Skeletal muscle satellite cell (primary cell): Measurements from ENCODE around the gene C3.
"Not testable (repeated sequence)": the region's sequence is repeated elsewhere in the genome, so short reads cannot be mapped to it uniquely, and the experiment has no call there.

Experiments used
- H3K27me3 ChIP-seq: 2 replicates; pipeline ENCODE4 v1.7.0; 2013; ENCODE audit warnings: low read length; ENCODE audit not compliant: control insufficient read depth, insufficient read depth
- H3K36me3 ChIP-seq: 2 replicates; pipeline ENCODE4 v1.7.0; 2013; ENCODE audit warnings: mild to moderate bottlenecking, control low read depth, low read length; ENCODE audit not compliant: insufficient read depth
- H3K4me1 ChIP-seq: 2 replicates; pipeline ENCODE4 v1.7.0; 2013; ENCODE audit warnings: low read length; ENCODE audit not compliant: control insufficient read depth, insufficient read depth
- H3K4me2 ChIP-seq: 2 replicates; pipeline ENCODE4 v1.7.0; 2013; ENCODE audit warnings: mild to moderate bottlenecking, low read length
- H3K4me3 ChIP-seq: 2 replicates; pipeline ENCODE4 v1.7.0; 2013; ENCODE audit warnings: low read length
- H3K9ac ChIP-seq: 2 replicates; pipeline ENCODE4 v1.7.0; 2013; ENCODE audit warnings: mild to moderate bottlenecking, low read depth, low read length, moderate library complexity
- H3K9me3 ChIP-seq: replicated peaks from 2 replicates; pipeline ENCODE4 v1.7.0; 2013; ENCODE audit warnings: mild to moderate bottlenecking, control low read depth, low read length

The C3 gene

DNA sequence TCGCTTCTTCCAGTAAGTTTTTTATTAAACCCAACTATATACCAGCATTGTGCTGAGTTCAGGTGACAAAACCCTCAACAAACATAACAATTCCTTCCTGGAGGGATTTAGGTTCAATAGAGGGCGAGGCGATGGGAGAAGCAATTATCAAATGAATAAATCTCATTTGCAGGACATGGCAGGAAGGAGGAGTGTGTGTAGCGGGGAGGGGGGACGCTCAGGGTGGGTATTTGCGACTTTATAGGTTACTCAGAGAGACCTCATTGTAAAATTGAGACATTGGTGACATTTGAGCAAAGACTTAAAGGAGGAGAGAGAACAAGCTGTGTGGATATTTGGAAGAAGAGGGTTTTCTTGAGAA, 3.9 kb downstream of the C3 start:
- H3K4me3 ChIP-seq: no peak overlapping the region
- no peaks in the 10 kb centered on the region for H3K4me1 ChIP-seq
- no peak overlapping the region for H3K4me2 ChIP-seq
- H3K36me3 ChIP-seq: no peaks in the 10 kb centered on the region
- H3K27me3 ChIP-seq: peaks cover 9% of the 10 kb centered on the region
- H3K9me3 ChIP-seq: no peaks in the 10 kb centered on the region
- H3K9ac ChIP-seq: no peak overlapping the region

GRCh38 chr19:6714749-6715555, 5.5 kb downstream of the C3 start:
- peaks cover 3% of the 10 kb centered on the region for H3K27me3 ChIP-seq
- H3K4me2 ChIP-seq: no peak overlapping the region
- H3K36me3 ChIP-seq: no peaks in the 10 kb centered on the region

DNA sequence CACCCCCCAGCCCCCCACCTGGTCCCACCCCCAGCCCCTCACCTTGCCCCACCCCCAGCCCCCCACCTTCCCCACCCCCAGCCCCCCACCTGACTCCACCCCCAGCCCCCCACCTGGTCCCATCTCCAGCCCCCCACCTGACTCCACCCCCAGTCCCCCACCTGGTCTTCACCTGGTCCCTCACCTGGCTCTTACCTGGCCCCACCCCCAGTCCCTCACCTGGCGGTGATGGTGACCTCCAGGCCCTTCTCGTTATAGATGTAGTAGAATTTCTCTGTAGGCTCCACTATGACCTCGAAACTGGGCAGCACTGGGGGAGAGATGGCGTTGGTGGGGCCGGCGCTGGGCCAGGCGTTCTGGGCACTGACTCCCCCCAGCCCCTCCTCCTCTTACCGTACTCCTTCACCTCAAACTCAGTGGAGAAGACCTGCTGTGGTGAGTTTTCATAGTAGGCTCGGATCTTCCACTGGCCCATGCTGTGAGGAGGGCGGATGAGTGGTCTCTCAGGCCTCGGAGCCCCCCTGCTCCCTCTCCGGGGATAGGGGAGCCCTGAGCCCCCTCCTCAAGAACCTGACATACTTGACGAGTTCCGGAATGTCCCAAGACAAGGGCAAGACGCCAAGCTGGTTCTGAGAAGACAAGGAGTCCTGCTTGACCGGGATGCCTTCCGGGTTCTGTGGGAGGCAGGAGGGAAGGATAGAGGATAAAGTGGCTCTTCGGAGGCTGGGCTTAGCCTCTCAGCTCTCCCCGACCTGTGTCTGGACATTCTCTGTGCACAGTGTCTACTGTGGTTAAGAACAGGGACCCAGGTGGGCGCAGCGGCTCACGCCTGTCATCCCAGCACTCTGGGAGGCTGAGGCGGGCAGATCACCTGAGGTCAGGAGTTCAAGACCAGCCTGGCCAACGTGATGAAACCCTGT, 6.4 kb downstream of the C3 start:
- no peaks in the 10 kb centered on the region for H3K9me3 ChIP-seq
- no peak overlapping the region for H3K4me2 ChIP-seq
- no peak overlapping the region for H3K4me3 ChIP-seq
- H3K27me3 ChIP-seq: no peaks in the 10 kb centered on the region
- no peaks in the 10 kb centered on the region for H3K4me1 ChIP-seq
- H3K36me3 ChIP-seq: no peaks in the 10 kb centered on the region
- no peak overlapping the region for H3K9ac ChIP-seq

More at GRCh38 chr19:6714749-6715555, 5.5 kb downstream of the C3 start:
- no peaks in the 10 kb centered on the region for H3K9me3 ChIP-seq
- H3K9ac ChIP-seq: no peak overlapping the region
- H3K4me1 ChIP-seq: no peaks in the 10 kb centered on the region
- H3K4me3 ChIP-seq: no peak overlapping the region

DNA sequence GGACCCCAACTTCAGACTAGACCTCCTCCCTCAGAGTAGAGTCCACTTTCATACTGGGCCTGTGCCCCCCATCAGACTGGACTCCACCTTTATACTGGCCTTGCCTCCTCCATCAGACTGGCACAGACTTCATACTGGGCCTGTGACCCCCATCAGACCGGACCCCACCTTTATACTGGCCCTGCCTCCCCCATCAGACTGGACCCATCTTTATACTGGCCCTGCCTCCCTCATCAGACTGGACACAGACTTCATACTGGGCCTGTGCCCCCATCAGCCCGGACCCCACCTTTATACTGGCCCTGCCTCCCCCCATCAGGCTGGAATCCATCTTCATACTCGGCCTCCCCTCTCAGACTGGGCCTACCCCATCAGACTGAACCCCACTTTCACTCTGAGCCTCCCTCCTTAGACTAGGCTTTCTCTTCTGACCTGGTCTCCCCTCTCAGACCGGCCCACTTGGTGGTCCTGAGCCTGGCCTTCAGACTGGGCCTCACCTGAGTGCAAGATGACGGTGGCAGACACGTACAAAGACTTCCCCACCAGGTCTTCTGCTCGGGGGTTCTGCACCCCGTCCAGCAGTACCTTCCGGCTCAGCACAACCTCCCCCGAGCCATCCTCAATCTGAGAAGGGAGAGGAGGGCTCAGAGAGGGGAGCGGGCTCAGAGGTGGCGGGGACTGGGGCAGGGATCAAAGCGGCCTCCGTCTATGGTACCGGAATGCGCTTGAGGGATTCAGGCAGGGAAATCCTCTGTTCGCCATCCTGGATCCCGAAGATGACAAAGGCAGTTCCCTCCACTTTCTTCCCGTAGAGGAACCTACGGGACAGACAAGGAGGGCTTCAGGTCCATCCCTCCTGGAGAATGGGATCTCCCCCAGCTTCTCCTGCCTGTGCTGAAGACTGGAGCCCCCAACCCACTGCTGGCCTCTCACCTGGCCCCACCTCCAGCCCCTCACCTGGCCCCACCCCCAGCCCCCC, 7.5 kb downstream of the C3 start:
- Histone ChIP-seq H3K27me3 (no peaks in the 10 kb centered on the region), H3K9ac (no peak overlapping the region), H3K9me3 (no peaks in the 10 kb centered on the region), H3K4me1 (no peaks in the 10 kb centered on the region), H3K4me3 (no peak overlapping the region), H3K4me2 (no peak overlapping the region), H3K36me3 (no peaks in the 10 kb centered on the region)

DNA sequence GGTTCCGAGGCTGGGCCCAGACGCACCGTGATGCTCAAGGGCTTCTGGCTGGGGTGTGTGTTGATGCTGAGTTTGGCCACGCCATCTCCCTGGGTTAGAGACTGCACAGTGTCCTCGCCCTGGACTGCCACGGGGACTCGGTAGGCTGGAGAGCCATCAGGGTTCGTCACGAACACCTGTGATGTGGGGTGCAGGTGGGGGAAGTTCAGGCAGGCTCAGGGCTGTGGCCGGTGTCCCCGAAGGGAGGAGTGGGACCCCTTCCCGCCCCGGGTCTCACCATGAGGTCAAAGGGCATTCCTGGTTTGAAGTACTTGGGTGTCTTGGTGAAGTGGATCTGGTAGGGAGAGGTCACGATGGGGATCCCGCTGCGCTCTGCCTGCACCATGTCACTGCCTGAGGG, 8.2 kb downstream of the C3 start:
- H3K9ac ChIP-seq: no peak overlapping the region
- no peaks in the 10 kb centered on the region for H3K27me3 ChIP-seq
- H3K36me3 ChIP-seq: no peaks in the 10 kb centered on the region
- H3K9me3 ChIP-seq: no peaks in the 10 kb centered on the region
- no peak overlapping the region for H3K4me2 ChIP-seq
- H3K4me1 ChIP-seq: no peaks in the 10 kb centered on the region
- H3K4me3 ChIP-seq: no peak overlapping the region

- Histone ChIP-seq H3K4me1 (no peaks in the 10 kb centered on the region), H3K4me3 (no peak overlapping the region), H3K4me2 (no peak overlapping the region), H3K36me3 (no peaks in the 10 kb centered on the region), H3K9me3 (no peaks in the 10 kb centered on the region), H3K27me3 (no peaks in the 10 kb centered on the region), H3K9ac (no peak overlapping the region)
Observed at GRCh38 chr19:6711605-6712004, 8.8 kb downstream of the C3 start.

DNA sequence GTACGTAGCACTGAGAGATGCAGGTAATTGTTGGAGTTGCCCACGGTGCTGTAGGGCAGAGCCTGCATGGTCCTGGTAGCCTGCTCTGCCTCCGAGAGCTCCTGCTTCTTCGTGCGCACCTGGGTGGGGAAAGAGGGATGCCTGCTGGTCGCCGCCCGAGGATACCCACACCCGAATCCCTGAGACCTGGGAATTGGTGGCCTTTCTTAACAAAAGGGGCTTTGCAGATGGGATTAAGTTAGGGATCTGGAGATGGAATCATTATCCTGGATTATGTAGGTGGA, 9.4 kb downstream of the C3 start:
- Histone ChIP-seq H3K9me3 (no peaks in the 10 kb centered on the region), H3K27me3 (no peaks in the 10 kb centered on the region), H3K4me2 (no peak overlapping the region), H3K9ac (no peak overlapping the region), H3K36me3 (no peaks in the 10 kb centered on the region), H3K4me3 (no peak overlapping the region), H3K4me1 (no peaks in the 10 kb centered on the region)

GRCh38 chr19:6710273-6711077, 10.0 kb downstream of the C3 start:
- Histone ChIP-seq H3K4me3 (no peak overlapping the region), H3K27me3 (no peaks in the 10 kb centered on the region), H3K9ac (no peak overlapping the region), H3K4me2 (no peak overlapping the region), H3K9me3 (no peaks in the 10 kb centered on the region), H3K36me3 (no peaks in the 10 kb centered on the region), H3K4me1 (no peaks in the 10 kb centered on the region)

DNA sequence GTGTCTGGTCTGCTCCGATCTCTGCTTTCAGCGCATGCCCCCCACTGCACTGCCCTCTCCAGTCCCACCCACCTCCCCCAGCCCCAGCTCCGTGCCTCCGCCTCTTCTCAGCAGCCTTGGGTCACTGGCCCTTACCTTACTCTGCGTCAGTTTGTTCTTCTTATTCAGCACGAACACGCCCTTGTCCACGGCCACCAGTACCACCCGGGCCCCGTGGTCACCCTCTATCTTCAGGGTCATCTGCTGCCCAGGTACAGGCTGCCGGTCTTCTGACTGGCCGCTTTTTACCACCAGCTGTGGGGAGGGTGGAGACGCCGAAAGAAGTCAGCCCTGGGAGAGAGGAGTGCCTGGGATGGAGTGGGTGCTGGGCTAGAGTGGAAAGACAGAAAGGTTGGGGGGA, 10.9 kb downstream of the C3 start:
- Histone ChIP-seq H3K4me2 (no peak overlapping the region), H3K36me3 (no peaks in the 10 kb centered on the region), H3K9me3 (no peaks in the 10 kb centered on the region), H3K4me3 (no peak overlapping the region), H3K9ac (no peak overlapping the region), H3K4me1 (no peaks in the 10 kb centered on the region), H3K27me3 (no peaks in the 10 kb centered on the region)

DNA sequence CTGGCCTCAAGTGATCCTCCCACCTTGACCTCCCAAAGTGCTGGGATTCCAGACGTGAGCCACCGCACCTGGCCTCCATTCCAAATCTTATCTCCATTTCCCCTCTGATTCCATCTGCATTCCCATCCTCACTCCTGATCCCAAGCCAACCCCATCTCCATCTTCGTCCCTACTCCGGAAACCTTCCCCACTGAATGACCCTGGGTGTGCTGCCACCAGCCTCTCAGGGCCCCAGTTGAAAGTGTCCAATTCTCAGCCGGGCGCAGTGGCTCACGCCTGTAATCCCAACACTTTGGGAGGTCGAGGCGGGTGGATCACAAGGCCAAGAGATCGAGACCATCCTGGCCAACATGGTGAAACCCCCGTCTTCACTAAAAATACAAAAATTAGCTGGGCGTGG, 11.5 kb downstream of the C3 start:
- H3K9me3 ChIP-seq, H3K27me3 ChIP-seq, H3K4me1 ChIP-seq, H3K36me3 ChIP-seq, H3K9ac ChIP-seq, H3K4me3 ChIP-seq, H3K4me2 ChIP-seq: not testable (repeated sequence)
